ENCODE data around the gene GASK1A.

DNA sequence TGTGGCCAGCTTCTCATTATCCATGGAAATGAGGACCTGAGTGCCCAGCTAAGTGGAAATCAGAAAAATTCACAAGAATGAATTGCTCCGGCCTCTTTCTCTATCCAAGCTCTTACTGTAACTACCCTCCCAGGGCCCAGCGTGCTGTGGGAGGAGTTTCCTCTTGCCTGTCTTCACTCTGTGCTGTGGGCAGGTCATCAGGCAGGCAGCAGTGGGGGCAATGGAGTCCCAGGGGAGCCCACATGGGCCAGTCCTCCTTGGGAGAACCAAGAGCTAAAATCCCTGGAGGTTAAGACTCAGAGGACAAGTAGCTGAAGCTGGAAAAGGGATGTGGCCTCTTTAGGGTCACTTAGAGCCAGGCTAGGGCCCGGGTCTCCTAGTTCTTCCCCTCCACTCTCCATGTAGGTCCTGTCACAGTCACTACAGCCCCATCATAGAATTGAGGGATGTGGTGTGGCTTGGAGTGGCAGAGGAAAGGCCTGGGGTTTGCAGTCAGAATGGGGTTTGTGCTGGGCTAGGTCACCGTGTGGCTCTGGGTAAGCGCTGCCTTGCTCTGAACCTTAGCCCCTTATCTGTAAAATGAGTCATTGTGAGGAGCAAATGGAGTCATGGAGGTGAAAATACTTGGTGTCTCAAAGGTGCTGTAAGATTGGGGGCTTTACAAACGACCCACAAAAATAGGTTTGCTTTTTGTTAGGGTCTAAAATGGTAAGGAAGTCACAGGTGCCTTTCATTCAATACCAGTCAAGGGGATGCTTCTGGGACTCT lies 3.7 kb downstream of the GASK1A start:
- TF ChIP-seq, protein P1, sequence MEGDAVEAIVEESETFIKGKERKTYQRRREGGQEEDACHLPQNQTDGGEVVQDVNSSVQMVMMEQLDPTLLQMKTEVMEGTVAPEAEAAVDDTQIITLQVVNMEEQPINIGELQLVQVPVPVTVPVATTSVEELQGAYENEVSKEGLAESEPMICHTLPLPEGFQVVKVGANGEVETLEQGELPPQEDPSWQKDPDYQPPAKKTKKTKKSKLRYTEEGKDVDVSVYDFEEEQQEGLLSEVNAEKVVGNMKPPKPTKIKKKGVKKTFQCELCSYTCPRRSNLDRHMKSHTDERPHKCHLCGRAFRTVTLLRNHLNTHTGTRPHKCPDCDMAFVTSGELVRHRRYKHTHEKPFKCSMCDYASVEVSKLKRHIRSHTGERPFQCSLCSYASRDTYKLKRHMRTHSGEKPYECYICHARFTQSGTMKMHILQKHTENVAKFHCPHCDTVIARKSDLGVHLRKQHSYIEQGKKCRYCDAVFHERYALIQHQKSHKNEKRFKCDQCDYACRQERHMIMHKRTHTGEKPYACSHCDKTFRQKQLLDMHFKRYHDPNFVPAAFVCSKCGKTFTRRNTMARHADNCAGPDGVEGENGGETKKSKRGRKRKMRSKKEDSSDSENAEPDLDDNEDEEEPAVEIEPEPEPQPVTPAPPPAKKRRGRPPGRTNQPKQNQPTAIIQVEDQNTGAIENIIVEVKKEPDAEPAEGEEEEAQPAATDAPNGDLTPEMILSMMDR (conservative IDR thresholded peaks at IDR 0.05; ENCODE audit: low read depth, low read length), result no peak
- TF ChIP-seq POLR2A (IDR thresholded peaks at IDR 0.05; ENCODE audit: low read depth, low read length), result no peak

All from IMR-90 (cell line).